RWPE1 (cell line): ENCODE measurements around the gene LRMDA.

Experiments
- CTCF ChIA-PET: fragments of 350-600 bp; sonication (Branson Sonifier 250); formaldehyde crosslinking; extraction: SDS; loops from one replicate; lab custom pipeline; 2021; lab: Yijun Ruan, JAX
- POLR2A ChIA-PET: fragments of 400-600 bp; formaldehyde crosslinking; extraction: SDS; loops from one replicate; lab custom pipeline; 2020; ENCODE audit warnings: antibody characterized with exemption; ENCODE audit not compliant: low non-redundant PET; lab: Yijun Ruan, JAX
- DNase-seq: peaks from one replicate; pipeline ENCODE4 v3.0.0; 2012; ENCODE audit warnings: low spot score
- H3K27ac ChIP-seq: fragments of 450-650 bp; 2 replicates; pipeline ENCODE4 v1.5.1; 2017
- TF ChIP-seq, protein P1 (sequence below): fragments of 450-650 bp; conservative IDR thresholded peaks from 2 replicates; pipeline ENCODE4 v1.5.1; 2017; ENCODE audit warnings: low read depth, mild to moderate bottlenecking

LRMDA gene

DNA sequence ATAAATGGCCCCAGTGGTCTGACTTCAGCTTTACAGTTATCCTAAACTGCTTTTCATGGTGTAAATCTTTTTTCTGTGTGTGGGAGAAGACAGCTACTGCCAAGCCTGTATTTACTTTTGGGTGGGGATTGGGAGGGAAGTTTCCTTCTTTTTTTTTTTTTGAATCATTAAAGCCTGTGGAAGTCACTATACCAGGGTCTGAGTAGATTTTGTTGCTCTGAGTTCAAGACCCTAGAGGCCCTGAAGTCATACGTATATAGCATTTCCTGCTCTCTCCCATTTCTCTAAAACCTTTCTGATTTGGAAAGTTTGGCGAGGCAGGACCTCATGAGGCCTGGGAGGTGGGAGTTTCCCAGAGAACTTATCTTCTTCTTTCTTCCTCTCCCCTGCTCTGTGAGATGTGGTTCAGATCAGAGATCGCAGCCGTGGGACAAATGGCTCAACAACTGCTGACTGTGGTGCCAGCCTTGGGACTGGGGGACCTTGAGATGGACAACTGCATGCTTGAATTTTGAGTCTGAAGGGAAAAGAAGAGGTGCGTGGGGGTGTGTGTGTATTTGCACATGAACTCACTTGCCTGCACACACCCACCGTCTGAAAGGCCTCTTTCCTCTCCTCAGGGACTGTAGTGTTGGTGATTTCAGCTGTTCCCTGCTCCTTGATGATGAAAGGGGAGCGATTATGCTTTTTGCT is 18.1 kb downstream of the LRMDA start:
- no peak overlapping the region for H3K27ac ChIP-seq
- POLR2A ChIA-PET, result no interaction called here
- CTCF ChIA-PET, result no interaction called here
- TF ChIP-seq, protein P1, sequence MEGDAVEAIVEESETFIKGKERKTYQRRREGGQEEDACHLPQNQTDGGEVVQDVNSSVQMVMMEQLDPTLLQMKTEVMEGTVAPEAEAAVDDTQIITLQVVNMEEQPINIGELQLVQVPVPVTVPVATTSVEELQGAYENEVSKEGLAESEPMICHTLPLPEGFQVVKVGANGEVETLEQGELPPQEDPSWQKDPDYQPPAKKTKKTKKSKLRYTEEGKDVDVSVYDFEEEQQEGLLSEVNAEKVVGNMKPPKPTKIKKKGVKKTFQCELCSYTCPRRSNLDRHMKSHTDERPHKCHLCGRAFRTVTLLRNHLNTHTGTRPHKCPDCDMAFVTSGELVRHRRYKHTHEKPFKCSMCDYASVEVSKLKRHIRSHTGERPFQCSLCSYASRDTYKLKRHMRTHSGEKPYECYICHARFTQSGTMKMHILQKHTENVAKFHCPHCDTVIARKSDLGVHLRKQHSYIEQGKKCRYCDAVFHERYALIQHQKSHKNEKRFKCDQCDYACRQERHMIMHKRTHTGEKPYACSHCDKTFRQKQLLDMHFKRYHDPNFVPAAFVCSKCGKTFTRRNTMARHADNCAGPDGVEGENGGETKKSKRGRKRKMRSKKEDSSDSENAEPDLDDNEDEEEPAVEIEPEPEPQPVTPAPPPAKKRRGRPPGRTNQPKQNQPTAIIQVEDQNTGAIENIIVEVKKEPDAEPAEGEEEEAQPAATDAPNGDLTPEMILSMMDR, result no peak
- no peak for DNase-seq

DNA sequence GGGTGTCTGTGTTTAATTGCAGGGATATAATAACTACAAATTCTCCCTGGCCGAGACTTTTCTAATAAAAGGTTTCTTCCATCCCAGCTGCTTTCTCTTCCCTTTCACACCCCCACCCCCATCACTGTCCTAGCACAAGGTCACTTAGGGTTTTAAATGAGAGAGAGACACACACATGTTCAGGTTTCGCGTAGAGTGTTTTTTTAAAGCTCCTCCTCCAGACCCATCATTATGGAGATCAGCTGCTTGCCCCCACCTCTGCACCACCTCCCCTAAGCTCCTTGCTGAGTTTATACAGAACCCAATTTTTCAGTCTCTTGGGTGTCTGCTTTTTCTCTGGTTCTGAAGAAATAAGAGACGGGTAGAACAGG is 18.6 kb downstream of the LRMDA start:
- CTCF ChIA-PET, result no interaction called here
- no peak overlapping the region for H3K27ac ChIP-seq
- TF ChIP-seq, protein P1, result no peak
- DNase-seq, result no peak
- POLR2A ChIA-PET, result no interaction called here

DNA sequence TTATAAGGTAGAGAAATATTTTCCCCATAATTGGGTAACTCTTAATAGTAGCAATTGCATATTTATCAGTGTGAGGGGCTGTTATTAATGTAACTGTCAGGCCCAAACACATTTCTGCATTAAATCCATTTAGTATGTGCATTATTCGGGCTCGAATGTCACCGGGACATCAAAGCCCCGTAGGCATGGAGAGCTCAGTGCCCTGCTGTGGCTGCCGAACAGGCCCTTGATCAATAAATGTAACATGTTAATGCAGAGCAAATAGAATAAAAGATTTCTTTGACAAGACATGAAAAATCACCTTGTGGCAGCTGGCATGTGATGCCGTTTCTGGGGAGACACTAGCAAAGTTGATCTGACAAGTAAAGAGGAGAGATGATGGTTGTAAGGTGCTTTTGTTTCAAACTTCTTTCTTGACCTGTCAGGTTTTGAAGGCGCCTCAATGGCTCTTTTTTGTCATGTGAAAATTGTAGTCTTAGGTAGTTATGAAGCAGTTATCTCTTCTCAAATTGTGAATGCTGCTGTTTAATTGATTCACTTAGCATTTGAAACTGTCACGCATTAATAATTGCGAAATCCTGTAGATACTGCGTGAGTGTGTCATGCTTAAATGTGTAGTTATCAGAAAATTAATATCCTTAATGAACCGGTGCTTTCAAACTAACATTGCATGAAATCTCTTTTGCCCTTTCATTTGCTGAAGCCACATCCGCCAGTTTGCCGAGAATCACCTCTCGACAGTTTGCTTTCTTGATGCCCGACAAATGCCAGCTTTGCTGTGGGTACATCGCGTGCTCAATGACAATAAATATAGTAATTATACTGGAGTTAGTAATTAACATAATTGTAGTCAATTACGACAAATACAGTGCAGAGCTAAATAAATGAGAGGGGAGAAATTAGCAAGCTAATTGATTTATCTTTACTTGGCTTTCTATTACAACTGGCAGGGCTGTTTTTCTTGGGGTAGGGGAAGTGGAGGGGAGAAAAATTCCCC is 19.5 kb downstream of the LRMDA start:
- TF ChIP-seq, protein P1, result no peak
- no peak for DNase-seq
- POLR2A ChIA-PET, result no interaction called here
- no peak overlapping the region for H3K27ac ChIP-seq
- CTCF ChIA-PET, result interaction anchor here (0.6 kb wide), 1 partner anchor 780 kb away, joined by 4 read pairs; no protein-coding TSS in a partner anchor

DNA sequence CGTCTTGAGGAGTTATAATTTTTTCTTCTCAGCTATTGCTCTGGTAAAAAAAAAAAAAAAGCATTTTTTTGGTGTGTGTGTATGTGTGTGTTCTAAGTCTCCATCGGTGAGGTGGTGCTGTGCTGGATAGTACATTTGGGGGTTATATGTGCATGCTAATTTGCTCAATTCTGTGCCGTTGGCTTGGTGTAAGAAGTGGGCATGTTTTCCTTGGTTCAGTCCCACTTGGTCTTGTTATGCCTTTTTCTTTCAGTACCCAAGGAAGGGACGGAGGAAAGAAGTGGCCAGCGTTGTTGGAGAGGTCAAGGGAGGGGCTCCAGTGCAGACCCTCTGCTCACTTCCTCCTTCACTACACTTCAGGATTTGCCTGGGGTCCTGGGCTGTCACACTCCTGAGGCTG is 20.4 kb downstream of the LRMDA start:
- no peak overlapping the region for H3K27ac ChIP-seq
- ChIA-PET CTCF (interaction anchor here (0.6 to 0.7 kb wide), 2 partner anchors 50 to 106 kb away, joined by 3 read pairs; no protein-coding TSS in a partner anchor), POLR2A (no interaction called here)
- no peak for DNase-seq
- TF ChIP-seq, protein P1, result no peak

DNA sequence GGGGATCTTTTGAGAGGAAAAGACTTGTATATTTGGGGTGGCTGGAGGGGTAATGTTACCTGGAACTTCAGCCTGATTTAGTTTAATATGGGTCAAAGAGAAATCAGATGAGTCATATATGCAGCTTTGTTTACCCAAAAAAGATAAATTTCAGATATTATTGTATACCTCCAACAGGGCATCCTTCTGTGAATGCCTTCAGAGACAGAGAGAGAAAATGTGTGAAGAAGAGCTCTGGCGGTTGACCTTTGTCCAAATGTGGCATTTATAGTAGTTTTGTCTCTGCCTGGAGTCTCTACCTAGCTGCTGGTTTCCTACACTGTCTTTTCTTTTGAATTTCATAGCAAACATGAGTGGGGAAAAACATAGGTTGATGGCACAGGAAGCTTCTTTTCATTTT is 21.6 kb downstream of the LRMDA start:
- TF ChIP-seq, protein P1, result no peak
- ChIA-PET POLR2A (no interaction called here), CTCF (no interaction called here)
- DNase-seq, result no peak
- H3K27ac ChIP-seq, result no peak overlapping the region

DNA sequence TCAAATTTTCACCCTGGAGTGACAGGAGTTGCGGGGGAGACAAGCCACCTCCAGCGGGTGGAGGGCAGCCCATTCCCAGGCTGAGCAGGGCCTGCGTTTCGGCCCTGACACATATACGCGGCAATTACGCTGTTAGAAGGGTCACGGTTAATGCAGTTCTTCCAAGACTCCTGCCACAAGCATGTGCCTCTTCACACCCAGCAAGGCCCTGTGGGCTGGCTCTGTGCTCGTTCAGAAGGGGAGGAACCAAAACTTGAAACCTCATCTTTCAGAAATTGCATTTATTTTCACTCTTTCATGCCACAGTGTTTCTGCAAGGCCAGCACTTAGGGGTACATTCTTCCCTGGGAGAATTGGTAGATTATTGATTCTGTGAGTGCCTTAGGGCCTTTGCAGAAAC is 24.7 kb downstream of the LRMDA start:
- CTCF ChIA-PET, result interaction anchor here (0.6 kb wide), 1 partner anchor 29 kb away, joined by 6 read pairs; no protein-coding TSS in a partner anchor
- POLR2A ChIA-PET, result no interaction called here
- DNase-seq, result no peak
- TF ChIP-seq, protein P1, result no peak
- no peak overlapping the region for H3K27ac ChIP-seq
